ENCODE results near the gene OBSL1. TPM values are rescaled to one million over a fixed set of nuclear protein-coding genes. Genes with fewer than 3 reads are reported as not detected.

Gene OBSL1
- total RNA-seq, 1 experiment from 2014 or later, result 56.2 TPM

- no peaks in the 10 kb centered on the region for H3K27me3 Mint-ChIP-seq (ENCODE audit: insufficient read depth, unreplicated experiment)
- intact Hi-C loops (cut with micrococcal nuclease; ENCODE audit: unreplicated experiment), result loop anchor here (2.0 kb wide), 1 partner anchor 30 kb away; the partner anchor contains the start of gene CHPF
- H3K36me3 Mint-ChIP-seq (ENCODE audit: insufficient read depth, unreplicated experiment), result peaks cover 5% of the 10 kb centered on the region
- Histone ChIP-seq H3K4me1 (peaks cover 28% of the 10 kb centered on the region), H3K36me3 (ENCODE audit: control insufficient read depth, insufficient read depth, low read length) (no peaks in the 10 kb centered on the region), H3K27me3 (replicated peaks; ENCODE audit: control insufficient read depth, insufficient read depth, low read length) (no peaks in the 10 kb centered on the region), H3K4me3 (ENCODE audit: low read depth, low read length) (peak within 1 kb of the TSS; percentile 75), H3K9me3 (no peaks in the 10 kb centered on the region)
- BruUV-seq (replicated peaks), result TSS peak; percentile 46
- H3K4me3 Mint-ChIP-seq (ENCODE audit: unreplicated experiment), result peak within 1 kb of the TSS; percentile 62
- no peak for DNase-seq
- H3K4me1 Mint-ChIP-seq (ENCODE audit: low read depth, unreplicated experiment), result peaks cover 25% of the 10 kb centered on the region
- peak within 1 kb of the TSS; percentile 42 for H3K27ac Mint-ChIP-seq (ENCODE audit: unreplicated experiment)
- CTCF ChIA-PET, result no interaction called here
- POLR2A ChIA-PET, result interaction anchor here (1.6 kb wide), 1 partner anchor 25 kb away, joined by 12 read pairs; the partner anchor contains the start of gene STK11IP
- TF ChIP-seq CTCF (IDR thresholded peaks at IDR 0.05; ENCODE audit: insufficient read depth in 1 of 2, low read depth in 1 of 2, low read length in 1 of 2, severe bottlenecking in 1 of 2, unreplicated experiment in 1 of 2), result no peak
- H3K9me3 Mint-ChIP-seq (ENCODE audit: unreplicated experiment), result no peaks in the 10 kb centered on the region
Observed at GRCh38 chr2:219572237-219573001, 1.1 kb upstream of the OBSL1 start, which contains the start of gene INHA. Gene INHA (plus strand): TSS chr2:219572310. CDS start chr2:219572375, 65 bp downstream.

GRCh38 chr2:219570924-219571310 lies 422 bp downstream of the OBSL1 start:
- H3K4me3 ChIP-seq (ENCODE audit: low read depth, low read length), result peak overlapping the region; percentile 75
- TF ChIP-seq CTCF (IDR thresholded peaks at IDR 0.05; ENCODE audit: insufficient read depth in 1 of 2, low read depth in 1 of 2, low read length in 1 of 2, severe bottlenecking in 1 of 2, unreplicated experiment in 1 of 2), result no peak
- H3K27ac Mint-ChIP-seq (ENCODE audit: unreplicated experiment), result peak overlapping the region; percentile 42
- peaks cover 5% of the 10 kb centered on the region for H3K36me3 Mint-ChIP-seq (ENCODE audit: insufficient read depth, unreplicated experiment)
- DNase-seq, result peak in 1 of 2 experiments; percentile 21
- H3K4me3 Mint-ChIP-seq (ENCODE audit: unreplicated experiment), result peak overlapping the region; percentile 62
- no peaks in the 10 kb centered on the region for H3K27me3 ChIP-seq (replicated peaks; ENCODE audit: control insufficient read depth, insufficient read depth, low read length)
- intact Hi-C loops (cut with micrococcal nuclease; ENCODE audit: unreplicated experiment), result loop anchor here (1.0 kb wide), 2 partner anchors 9 to 26 kb away; partner anchors contain the start of gene STK11IP
- H3K4me1 Mint-ChIP-seq (ENCODE audit: low read depth, unreplicated experiment), result peaks cover 10% of the 10 kb centered on the region
- H3K4me1 ChIP-seq, result peaks cover 20% of the 10 kb centered on the region
- no peaks in the 10 kb centered on the region for H3K9me3 ChIP-seq
- no peaks in the 10 kb centered on the region for H3K27me3 Mint-ChIP-seq (ENCODE audit: insufficient read depth, unreplicated experiment)
- H3K9me3 Mint-ChIP-seq (ENCODE audit: unreplicated experiment), result no peaks in the 10 kb centered on the region
- no TSS peak for BruUV-seq (replicated peaks)
- H3K36me3 ChIP-seq (ENCODE audit: control insufficient read depth, insufficient read depth, low read length), result no peaks in the 10 kb centered on the region
- ChIA-PET POLR2A (interaction anchor here (0.6 to 1.6 kb wide), 6 partner anchors 10 to 364 kb away, joined by 3 to 12 read pairs (median 4); partner anchors contain the start of genes CHPF, STK11IP, TMEM198 and ZFAND2B), CTCF (interaction anchor here (1.2 to 1.4 kb wide), 4 partner anchors 10 to 75 kb away, joined by 3 to 19 read pairs (median 4); partner anchors contain the start of gene STK11IP)

GRCh38 chr2:219570194-219570923 lies 980 bp downstream of the OBSL1 start:
- Histone ChIP-seq H3K4me1 (peaks cover 20% of the 10 kb centered on the region), H3K27me3 (replicated peaks; ENCODE audit: control insufficient read depth, insufficient read depth, low read length) (no peaks in the 10 kb centered on the region), H3K9me3 (no peaks in the 10 kb centered on the region), H3K4me3 (ENCODE audit: low read depth, low read length) (peak overlapping the region; percentile 75), H3K36me3 (ENCODE audit: control insufficient read depth, insufficient read depth, low read length) (no peaks in the 10 kb centered on the region)
- Mint-ChIP-seq H3K9me3 (ENCODE audit: unreplicated experiment) (no peaks in the 10 kb centered on the region), H3K27me3 (ENCODE audit: insufficient read depth, unreplicated experiment) (no peaks in the 10 kb centered on the region), H3K36me3 (ENCODE audit: insufficient read depth, unreplicated experiment) (peaks cover 5% of the 10 kb centered on the region), H3K4me1 (ENCODE audit: low read depth, unreplicated experiment) (peaks cover 9% of the 10 kb centered on the region), H3K27ac (ENCODE audit: unreplicated experiment) (no peak overlapping the region), H3K4me3 (ENCODE audit: unreplicated experiment) (peak overlapping the region; percentile 62)
- intact Hi-C loops (cut with micrococcal nuclease; ENCODE audit: unreplicated experiment), result no loop called here
- no TSS peak for BruUV-seq (replicated peaks)
- no peak for TF ChIP-seq CTCF (IDR thresholded peaks at IDR 0.05; ENCODE audit: insufficient read depth in 1 of 2, low read depth in 1 of 2, low read length in 1 of 2, severe bottlenecking in 1 of 2, unreplicated experiment in 1 of 2)
- ChIA-PET POLR2A (interaction anchor here (0.6 to 1.6 kb wide), 3 partner anchors 18 to 364 kb away, joined by 3 to 12 read pairs (median 4); partner anchors contain the start of genes STK11IP and ZFAND2B), CTCF (interaction anchor here (1.2 to 1.4 kb wide), 4 partner anchors 10 to 75 kb away, joined by 3 to 19 read pairs (median 4); partner anchors contain the start of gene STK11IP)
- peak in 1 of 2 experiments; percentile 36 for DNase-seq

All from Caco-2 (cell line).